Panc1 (cell line): Measurements from ENCODE around the gene SAPCD1.

Experiments
- CTCF ChIP-seq: fragments of 450-650 bp; IDR thresholded peaks from 2 replicates; pipeline ENCODE4 v1.5.1; 2017; ENCODE audit warnings: mild to moderate bottlenecking
- POLR2AphosphoS5 ChIP-seq: IDR thresholded peaks from 2 replicates; pipeline ENCODE4 v1.6.1; 2012; ENCODE audit warnings: mild to moderate bottlenecking, low read depth, low read length, moderate library complexity
- TF ChIP-seq, protein P1 (sequence below), 2 experiments: IDR thresholded peaks; 2 replicates each; pipeline ENCODE4 v1.6.1; 2011 to 2012; ENCODE audit warnings: low read depth in 2 of 2, control low read depth in 1 of 2, low read length in 1 of 2, mild to moderate bottlenecking in 1 of 2, moderate library complexity in 1 of 2; ENCODE audit not compliant: insufficient read depth in 1 of 2

GRCh38 chr6:31750411-31751022 lies 11.9 kb upstream of the SAPCD1 start:
- no peak for TF ChIP-seq CTCF
- TF ChIP-seq, protein P1, sequence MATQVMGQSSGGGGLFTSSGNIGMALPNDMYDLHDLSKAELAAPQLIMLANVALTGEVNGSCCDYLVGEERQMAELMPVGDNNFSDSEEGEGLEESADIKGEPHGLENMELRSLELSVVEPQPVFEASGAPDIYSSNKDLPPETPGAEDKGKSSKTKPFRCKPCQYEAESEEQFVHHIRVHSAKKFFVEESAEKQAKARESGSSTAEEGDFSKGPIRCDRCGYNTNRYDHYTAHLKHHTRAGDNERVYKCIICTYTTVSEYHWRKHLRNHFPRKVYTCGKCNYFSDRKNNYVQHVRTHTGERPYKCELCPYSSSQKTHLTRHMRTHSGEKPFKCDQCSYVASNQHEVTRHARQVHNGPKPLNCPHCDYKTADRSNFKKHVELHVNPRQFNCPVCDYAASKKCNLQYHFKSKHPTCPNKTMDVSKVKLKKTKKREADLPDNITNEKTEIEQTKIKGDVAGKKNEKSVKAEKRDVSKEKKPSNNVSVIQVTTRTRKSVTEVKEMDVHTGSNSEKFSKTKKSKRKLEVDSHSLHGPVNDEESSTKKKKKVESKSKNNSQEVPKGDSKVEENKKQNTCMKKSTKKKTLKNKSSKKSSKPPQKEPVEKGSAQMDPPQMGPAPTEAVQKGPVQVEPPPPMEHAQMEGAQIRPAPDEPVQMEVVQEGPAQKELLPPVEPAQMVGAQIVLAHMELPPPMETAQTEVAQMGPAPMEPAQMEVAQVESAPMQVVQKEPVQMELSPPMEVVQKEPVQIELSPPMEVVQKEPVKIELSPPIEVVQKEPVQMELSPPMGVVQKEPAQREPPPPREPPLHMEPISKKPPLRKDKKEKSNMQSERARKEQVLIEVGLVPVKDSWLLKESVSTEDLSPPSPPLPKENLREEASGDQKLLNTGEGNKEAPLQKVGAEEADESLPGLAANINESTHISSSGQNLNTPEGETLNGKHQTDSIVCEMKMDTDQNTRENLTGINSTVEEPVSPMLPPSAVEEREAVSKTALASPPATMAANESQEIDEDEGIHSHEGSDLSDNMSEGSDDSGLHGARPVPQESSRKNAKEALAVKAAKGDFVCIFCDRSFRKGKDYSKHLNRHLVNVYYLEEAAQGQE (IDR thresholded peaks at IDR 0.05; ENCODE audit: insufficient read depth in 1 of 2, low read depth in 2 of 2, low read length in 1 of 2) = no peak
- no peak; the same call in 1 of the 2 replicates for TF ChIP-seq POLR2AphosphoS5
